Erythroblast (primary cell): ENCODE measurements around the gene IL18RAP.
A peak's percentile ranks its signal among the peaks of the same experiment; 100 is the strongest.

Experiments used
- DNase-seq, 2 experiments: peaks; one replicate each; lab custom pipeline; 2025; lab: John Stamatoyannopoulos, UW
- GATA1 ChIP-seq: IDR thresholded peaks from 2 replicates; pipeline ENCODE4 v1.6.1; 2011; ENCODE audit warnings: low read depth, mild to moderate bottlenecking, control low read depth, low read length, moderate library complexity
- POLR2A ChIP-seq: IDR thresholded peaks from 2 replicates; pipeline ENCODE4 v1.6.1; 2011; ENCODE audit warnings: mild to moderate bottlenecking, low read length

IL18RAP gene

DNA sequence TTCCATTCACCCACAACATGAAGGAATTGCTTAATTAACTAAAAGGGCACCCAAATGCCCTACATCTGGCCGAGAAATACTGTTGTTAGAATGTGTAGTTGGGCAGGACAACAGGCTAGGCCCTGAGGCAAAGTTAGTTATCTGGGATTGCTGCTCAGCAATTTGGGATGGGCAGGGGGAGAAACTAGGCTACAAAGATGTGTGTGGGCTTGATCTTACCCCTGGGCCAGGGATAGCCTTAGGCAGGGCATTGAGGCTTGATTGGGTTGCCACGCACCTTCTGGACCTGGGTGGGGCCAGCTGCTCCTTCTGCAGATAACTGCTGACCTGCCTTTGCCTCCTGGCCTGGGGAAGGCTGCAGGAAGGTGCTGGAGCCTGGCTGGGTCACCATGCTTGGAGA lies 9.4 kb downstream of the IL18RAP start:
- no peak for TF ChIP-seq GATA1
- no peak for TF ChIP-seq POLR2A
- DNase-seq, result peak in 1 of 2 experiments; percentile 14

DNA sequence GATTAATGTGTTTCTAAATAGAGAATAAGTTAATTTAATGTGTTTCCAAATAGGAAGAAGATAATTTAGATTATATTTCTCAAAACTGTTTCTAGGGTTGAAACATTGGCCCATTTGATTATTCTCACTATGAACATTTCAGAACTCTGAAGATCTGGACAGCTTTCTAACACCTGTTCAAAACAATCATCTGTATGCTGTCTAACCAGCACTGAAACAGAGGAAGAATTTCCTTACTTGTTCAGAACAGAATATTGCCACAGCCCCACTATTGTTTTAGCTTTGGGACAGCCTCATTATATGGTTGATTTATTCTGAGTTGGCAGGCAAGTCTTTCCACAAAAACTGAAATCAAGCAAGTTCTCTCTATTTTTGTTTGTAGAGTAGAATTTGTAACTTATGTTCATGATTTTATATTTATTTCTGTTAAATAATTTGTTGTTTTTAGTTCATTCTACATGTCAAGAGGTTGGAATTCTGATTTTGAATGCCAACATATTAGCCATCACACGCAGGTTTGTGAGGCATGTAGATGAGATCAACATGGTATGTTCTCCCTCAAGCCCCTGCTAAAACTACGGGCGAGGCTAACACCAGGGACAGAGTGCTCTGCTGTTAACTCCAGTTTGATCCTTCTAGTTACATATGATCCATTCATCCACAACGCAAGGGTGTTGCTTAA lies 11.2 kb downstream of the IL18RAP start:
- no peak for DNase-seq
- no peak for TF ChIP-seq GATA1
- no peak for TF ChIP-seq POLR2A

DNA sequence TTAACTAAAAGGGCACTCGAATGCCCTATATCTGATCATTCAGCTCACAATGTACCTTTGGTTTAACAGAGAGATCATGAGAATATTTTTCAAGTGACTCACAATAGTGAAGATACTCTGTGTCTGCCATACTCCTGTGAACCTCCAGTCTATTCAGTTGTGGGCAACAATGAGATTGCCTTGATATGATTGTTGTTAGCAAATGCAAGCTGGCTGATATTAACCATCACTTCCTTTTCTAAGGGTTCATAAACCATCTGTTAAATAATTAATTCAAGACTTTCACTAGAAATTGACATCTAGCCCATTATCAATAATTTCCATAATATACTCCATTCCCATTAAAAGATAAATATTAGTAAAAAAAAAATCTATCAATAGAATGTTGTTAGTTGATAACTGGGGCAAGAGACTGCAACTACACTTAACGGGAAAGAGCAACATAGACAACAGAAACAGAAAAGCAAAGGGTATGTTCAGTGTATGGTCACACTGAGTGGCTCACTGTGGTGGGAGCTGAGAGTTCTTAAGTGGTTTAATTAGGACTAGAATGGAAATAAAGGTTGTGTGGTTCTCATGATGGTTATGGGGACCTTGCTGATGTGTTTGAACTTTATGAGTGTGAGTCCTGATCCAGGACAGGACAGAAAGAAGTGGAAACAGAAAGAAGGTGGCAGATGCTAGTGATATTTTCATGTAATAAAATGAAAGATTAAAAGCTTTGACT lies 11.9 kb downstream of the IL18RAP start:
- DNase-seq, result no peak
- no peak for TF ChIP-seq POLR2A
- no peak for TF ChIP-seq GATA1

DNA sequence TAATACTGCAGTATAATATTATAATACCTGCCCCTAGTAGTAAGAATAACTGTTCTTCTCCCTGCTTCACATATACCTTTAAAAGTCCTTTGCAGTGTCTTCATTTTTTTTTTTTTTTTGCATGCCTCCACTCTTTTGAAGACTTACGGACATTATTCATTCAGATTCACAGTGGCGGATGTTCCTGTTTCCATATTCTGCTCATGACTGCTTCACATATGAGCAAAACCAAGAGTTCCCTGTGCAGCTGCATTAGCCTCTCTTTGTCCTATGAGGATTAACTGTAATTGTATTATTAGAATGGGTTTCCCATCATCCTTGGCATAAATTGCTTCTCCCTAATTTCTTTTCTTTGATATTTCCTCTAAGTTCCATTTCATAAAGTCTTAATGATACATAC lies 12.8 kb downstream of the IL18RAP start:
- no peak for DNase-seq
- TF ChIP-seq POLR2A (no peak), GATA1 (no peak)

DNA sequence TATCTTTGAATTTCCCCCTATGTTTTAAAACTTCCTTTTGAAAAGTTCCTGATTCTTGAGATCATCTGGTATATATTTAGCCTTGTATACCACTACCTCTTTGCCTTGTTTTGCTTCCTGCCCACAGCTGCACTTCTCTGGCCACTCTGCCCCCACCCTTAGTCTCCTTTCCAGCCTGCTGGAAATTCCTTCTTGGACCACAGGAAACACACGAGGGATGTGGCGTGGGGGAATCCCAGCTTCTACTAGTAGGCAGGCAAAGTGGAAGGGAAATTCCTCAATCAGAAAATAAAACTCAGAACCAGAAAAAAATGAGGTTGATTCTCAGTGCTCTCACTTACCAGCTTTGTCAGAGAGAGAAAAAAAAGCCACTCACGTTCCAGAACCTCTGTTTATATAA lies 13.4 kb downstream of the IL18RAP start:
- no peak for DNase-seq
- TF ChIP-seq POLR2A (no peak), GATA1 (no peak)

DNA sequence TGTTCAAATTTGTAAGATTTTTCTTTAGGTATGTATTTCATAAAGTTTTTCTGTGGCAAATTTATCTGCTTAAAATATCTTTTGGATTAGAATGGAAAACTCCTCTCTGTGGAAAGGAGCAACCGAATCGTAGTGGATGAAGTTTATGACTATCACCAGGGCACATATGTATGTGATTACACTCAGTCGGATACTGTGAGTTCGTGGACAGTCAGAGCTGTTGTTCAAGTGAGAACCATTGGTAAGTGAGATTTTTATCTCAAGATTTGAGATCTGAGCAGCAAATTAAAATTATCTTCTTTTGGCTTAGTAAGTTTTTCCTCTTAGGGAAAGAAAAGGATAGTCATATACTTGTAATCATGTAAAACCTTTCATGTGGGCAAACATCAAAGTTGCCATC lies 14.2 kb downstream of the IL18RAP start:
- peak in 1 of 2 experiments; percentile 26 for DNase-seq
- TF ChIP-seq POLR2A, result no peak
- no peak for TF ChIP-seq GATA1

DNA sequence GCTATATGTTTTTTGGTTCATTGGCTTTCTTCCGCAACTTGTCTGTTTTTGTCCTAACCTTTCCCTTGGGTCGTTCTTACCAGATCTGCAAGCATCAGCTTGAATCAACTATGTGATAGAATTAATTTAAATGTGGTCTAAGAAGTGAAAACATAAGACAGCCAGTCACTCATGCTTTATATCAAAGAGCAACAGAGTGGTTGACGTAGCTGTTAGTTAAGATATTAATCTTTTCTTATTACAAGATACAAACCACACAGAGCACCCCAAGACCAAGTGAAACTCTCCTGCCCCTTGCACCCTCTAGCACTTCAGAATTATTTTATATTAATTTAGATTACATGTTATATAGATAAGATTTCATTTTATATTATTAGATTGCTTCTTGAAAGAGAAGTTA lies 15.2 kb downstream of the IL18RAP start:
- peak; percentile 29 to 67 for DNase-seq
- TF ChIP-seq GATA1, result no peak
- TF ChIP-seq POLR2A, result no peak

DNA sequence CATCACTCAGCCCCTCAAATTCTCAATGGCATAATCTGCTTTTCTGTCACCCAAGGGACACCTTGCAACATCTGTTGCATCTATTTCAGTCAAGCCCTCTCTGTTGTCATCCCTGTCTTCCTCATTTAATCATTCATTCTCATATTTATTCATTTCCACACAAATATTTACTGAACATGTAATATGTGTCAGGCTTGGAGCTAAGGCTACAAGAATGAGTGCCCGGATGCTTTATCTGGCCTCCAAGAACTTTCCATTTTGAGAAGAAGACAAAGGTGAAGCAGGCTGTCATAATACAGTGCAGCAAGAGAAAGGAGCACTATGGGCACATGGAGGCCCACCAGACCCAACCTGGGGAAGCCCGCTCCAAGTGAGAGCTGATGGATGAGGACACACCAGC lies 15.6 kb downstream of the IL18RAP start:
- peak in 1 of 2 experiments; percentile 29 for DNase-seq
- TF ChIP-seq GATA1 (no peak), POLR2A (no peak)

DNA sequence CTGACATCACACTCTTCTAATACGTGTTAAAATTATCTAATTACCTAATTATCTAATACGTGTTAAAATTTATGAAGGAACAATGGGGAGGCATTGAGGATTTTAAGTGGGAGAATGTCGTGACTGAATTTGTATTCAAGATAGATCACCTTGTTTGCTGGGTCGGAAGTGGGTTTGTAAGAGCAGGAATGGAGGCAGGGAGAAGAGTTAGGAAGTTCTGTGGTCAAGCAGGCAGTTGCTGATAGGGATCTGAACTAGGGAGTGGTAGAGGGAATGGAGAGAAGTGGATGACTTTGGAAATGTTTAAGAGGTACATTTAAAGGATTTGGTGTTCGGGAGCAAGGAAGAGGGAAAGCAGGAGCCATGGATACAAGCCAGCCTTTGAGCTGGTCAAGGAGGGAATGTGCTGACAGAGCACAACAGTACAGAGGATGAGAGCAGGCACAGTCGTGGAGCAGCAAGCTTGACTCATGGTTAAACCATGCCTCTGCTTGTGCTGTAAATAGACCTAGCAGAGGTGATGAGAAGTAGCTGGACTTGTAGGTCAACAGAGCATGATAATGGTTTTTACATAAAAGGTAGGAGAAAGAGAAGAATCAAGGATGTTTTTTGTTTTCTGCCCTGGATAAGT lies 16.2 kb downstream of the IL18RAP start:
- no peak for TF ChIP-seq POLR2A
- no peak for TF ChIP-seq GATA1
- no peak for DNase-seq

DNA sequence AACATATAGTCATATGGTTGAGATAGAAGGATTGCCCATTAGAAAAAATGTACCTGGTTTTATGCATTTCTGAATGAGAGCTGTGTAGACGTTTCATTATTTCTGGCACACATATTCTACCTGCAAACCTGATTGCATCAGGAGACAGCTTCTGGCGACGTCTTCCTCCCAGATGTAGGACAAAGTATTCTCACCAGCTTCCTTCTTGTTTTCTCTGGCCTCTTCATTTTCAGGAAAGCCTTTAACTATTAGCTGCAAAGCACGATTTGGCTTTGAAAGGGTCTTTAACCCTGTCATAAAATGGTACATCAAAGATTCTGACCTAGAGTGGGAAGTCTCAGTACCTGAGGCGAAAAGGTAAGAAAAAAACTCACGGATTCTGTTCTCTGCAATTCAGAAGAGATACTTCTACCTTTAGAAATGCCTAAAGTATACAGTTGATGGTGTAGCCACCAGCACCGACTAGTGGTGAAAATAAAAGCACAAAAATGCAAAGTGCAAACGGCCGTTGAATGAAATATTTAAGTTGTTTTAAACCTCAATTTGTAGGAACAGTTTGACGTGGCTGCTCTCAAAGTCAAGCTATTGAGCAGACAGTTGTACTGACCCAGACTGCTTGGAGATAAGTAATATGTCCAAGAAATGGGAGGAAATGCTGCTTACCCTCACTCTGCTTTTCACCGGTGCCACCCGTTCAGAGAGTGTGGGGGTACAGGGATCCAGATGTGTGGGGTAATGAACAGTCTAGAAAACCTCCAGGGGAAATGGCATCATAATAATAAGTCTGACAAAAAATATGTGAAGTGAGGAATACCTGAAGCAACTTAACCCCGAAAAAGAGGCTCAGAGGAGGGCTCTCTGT lies 20.2 kb downstream of the IL18RAP start:
- DNase-seq, result peak; percentile 50 to 67
- TF ChIP-seq GATA1 (no peak), POLR2A (no peak)

DNA sequence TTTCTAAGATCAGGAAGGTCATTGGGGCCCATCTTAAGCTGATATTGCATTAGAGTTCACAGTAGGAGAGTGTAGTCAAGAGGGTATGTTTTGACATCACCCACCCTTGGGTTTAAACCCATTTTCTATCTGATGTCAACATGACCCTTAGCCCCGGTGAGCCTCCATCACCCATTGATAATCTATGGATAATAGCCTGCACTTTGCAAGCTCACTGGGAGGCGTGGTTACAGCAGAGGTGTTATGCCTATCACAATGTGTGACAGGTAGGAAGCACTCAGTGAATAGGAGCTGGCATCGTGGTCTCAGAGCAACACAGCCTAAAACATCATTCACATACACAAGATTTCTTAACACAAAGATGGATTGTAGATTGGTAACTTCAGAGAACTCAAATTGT lies 21.3 kb downstream of the IL18RAP start:
- no peak for DNase-seq
- no peak for TF ChIP-seq POLR2A
- no peak for TF ChIP-seq GATA1

DNA sequence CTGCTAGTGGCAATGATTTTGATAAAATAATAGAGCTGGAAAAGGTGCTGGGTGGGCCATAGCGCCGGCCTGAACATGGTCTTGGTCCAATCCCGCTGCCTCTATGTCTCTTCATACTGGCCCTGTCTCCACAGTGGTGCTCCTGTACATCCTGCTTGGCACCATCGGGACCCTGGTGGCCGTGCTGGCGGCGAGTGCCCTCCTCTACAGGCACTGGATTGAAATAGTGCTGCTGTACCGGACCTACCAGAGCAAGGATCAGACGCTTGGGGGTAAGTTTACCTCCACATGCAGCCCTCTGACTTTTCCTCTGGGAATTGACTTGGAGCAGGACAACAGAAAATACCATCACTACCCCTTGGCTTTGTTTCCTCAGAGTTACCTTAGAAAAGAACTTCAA lies 24.0 kb downstream of the IL18RAP start:
- no peak for DNase-seq
- TF ChIP-seq GATA1 (no peak), POLR2A (no peak)

DNA sequence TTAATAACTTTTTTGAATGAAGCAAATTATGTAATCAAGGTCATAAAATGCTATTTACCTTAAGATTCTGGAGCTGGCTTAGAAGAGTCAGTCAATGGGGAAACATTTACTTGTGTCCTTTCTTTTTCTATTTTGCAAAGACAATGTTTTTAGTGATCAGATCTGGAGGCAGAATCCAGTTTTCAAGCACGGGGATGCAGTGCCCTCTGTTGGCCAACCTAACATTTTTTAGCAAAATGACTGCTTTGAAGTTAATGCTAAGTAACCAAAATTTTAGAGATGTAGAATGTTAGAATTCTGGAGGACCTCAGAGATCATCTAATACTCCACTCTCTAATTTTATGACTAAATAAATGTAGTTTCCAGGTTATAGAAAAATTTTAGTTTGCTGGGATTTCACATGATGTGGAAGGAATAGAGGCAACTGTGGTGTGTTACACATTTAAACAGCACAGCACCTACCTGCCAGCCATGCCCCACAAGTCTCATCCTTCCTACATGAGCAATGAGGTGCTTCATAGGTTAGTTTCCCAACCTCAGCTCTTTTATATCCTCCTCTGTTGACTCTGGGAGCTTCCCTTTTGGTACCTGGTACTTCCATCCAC lies 26.5 kb downstream of the IL18RAP start:
- TF ChIP-seq GATA1 (no peak), POLR2A (no peak)
- peak; percentile 55 to 71 for DNase-seq

DNA sequence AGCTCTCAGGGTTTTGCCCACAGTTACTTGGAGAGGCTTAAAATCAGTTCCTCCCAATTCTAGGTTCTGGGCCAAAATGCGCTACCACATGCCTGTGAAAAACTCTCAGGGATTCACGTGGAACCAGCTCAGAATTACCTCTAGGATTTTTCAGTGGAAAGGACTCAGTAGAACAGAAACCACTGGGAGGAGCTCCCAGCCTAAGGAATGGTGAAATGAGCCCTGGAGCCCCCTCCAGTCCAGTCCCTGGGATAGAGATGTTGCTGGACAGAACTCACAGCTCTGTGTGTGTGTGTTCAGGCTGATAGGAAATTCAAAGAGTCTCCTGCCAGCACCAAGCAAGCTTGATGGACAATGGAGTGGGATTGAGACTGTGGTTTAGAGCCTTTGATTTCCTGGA lies 29.0 kb downstream of the IL18RAP start:
- TF ChIP-seq POLR2A, result no peak
- no peak for TF ChIP-seq GATA1
- DNase-seq, result no peak
